Raji (cell line): Measurements from ENCODE around the gene RNF144A.

ENCODE experiments used
- POLR2A ChIP-seq: IDR thresholded peaks from 2 replicates; pipeline ENCODE4 v1.6.1; 2011; ENCODE audit warnings: low read depth, low read length, control low read depth; ENCODE audit not compliant: insufficient read depth

The RNF144A gene

DNA sequence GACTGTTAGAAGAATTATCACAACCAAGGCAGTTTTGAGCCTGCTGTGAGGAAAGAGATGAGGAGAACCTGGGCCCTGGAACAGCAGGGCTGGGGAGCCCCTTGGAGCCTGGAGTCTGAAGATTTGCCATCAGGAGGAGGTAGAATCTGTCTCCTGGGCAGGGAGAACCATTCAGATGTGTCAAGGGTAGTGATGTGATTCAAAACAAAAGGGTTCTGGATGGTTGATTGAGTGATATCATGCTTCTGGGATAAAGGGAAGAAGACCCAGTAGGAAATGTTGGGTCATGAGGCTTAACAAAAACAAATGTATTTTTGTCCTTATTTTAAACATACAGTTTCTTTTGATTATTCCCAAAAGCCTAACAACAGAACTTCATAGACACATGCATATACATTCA is 28.6 kb downstream of the RNF144A start:
- TF ChIP-seq POLR2A, result no peak

DNA sequence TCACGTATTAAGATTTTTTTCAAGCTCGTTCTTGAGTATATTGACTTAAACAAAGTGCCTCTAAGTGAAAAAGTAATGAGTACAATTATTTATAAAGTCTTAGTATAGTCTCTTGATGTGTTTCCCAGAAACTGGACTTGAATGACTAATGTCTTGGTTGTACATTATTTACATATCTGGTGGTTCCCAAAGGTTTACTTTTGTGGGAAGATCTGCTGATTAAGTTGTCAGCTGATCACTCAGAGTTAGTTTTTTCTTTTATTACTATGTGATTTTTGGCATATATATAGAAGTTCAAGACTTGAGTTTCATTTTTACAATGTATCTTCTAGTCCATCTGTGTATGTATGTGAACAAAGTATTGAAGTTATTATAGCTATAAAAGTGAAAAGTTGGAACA is 29.5 kb downstream of the RNF144A start:
- no peak for TF ChIP-seq POLR2A

DNA sequence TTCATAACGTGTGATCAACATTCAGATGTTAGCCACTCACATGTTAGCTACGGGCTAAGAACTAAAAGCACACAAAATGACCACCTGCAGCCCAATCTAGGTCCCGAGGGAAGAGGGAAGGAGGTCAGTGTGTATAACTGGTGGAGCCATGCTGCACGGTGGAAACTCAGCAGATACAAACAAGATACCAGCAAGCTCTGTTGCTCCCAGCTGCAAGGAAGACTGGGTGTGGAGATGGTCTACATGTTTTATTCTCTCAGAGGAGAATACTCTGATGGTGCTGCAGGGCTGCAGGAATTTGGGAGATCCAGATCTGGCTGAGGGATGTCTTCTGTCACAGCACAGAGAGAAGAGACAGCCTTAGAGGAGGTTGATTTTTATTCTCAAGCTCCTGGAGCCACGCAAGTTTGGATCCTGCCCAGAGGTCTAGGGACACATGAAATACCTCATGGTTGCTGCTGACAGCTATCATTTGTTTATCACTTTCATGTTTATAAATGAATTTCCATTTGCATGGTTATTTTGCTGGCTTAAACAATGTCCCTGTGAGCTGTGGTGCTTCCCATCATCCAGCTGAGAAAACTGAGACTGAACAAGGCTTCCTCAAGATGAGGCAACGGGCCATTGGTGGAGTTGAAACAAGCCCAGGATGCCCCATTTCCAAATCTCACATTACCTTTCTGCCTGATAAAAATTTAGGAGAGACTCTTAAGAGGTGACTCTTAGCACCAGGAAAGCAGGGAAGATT is 30.9 kb downstream of the RNF144A start:
- TF ChIP-seq POLR2A, result no peak

DNA sequence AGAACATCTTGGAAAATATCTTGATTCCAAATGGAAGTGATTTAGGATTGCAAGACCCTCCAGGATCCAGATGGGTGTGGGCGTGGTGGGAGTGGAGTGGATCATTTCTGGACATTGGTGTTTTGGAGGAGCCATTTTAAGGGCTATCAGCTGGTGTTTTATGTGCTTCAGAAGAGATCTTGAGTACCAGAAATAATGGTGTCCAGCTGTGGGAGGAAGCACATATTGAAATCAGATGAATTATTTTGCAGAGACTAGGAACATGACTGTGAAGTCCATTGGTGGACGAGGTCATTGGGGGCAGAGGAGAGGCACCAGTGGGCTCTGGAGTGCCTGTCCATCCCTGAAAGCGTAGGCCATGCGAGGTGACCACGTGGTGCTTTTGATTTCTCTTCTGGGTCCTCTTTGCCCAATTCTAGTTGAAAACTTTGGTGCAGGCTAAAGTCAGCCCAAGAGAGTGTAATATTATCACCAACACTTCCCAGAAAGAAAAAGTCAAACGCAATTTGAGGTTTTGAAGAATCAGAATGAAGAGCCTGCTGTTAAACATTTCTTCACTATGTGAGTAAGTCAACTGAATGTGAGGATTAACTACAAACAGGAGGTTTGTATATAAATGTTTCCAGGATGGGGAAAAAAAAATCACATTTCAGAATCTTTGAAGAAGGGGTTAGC is 31.6 kb downstream of the RNF144A start:
- no peak for TF ChIP-seq POLR2A

DNA sequence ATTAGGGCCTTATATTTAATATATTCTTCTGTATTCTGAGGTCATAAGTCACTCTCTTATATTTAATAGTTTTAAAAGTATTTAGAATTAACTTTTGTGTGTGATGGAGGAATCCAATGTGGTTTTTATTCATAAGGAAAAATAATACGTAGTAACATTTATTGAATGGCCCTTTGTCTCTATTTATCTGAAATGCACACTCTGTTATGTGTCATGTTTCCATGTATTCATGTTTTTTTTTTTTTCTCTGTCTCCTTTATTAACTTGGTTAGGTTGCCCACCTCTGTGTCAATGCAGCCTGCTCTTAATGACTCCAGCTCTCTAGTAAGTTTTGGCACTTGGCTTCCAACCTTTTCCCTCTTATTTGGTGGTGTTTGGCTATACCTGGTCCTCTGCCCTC is 33.8 kb downstream of the RNF144A start:
- no peak for TF ChIP-seq POLR2A

DNA sequence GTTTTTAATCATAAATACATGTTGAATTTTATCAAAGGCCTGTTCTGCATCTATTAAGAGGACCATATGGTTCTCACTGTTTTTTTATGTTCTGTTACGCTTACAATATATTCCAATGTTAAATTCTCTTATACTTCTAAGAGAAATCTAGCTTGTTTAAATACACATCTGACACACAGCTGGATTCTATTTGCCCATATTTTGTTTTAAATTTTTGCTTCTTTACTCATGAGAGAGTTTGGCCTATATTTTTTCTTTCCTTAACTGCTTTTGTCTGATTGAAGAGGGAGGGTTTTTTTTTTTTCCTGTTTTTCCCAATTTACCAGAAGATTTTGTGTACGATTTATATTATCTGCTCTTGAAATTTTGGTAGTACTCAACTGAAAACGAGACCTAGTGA is 34.9 kb downstream of the RNF144A start:
- no peak for TF ChIP-seq POLR2A

DNA sequence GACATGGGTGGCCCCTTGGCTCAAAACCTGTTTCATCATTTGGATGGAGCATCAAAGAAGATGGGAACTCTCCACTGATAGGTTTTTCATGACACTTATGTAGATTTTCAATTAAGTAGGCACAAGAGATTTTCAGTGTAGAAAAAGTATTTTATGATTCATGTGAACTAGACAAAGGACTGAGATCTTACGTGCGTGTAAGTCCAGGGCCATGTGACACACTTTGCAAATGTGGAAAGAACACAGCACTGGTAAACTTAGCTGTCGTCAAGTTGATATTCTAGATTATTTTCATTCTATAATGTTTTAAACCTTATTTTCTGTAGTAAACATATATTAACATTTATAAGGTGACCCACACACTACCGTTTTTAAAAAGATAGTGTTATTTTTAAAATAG is 37.4 kb downstream of the RNF144A start:
- TF ChIP-seq POLR2A, result no peak

DNA sequence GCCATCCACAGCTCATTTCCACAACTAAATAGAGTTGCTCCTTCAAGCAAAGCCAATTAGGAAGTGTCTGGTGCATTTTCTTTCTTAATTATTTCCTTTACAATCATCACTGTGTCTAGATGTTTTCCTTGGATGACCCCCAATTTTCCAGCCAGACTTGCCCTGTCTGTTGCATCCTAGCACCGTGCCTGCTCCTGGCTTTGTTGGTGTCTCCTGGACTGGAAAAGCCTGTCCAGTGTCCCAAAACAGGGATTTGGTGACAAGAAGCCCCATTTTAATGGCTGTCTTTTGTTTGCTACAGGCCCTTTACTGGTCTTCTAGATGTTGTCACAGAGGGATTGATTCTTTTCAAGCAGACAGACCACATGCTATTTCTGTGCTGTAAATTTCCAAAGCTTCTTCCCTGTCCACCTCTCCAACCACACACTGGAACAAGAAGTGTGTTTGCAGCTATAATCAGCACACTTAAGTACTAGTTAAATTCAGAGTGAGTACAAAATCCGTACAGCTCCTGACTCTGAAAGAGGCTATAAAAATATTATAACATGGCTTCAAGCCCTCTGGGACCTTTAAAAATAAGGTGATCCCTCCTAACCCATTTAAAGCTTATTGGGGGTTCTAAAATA is 38.4 kb downstream of the RNF144A start:
- no peak for TF ChIP-seq POLR2A

DNA sequence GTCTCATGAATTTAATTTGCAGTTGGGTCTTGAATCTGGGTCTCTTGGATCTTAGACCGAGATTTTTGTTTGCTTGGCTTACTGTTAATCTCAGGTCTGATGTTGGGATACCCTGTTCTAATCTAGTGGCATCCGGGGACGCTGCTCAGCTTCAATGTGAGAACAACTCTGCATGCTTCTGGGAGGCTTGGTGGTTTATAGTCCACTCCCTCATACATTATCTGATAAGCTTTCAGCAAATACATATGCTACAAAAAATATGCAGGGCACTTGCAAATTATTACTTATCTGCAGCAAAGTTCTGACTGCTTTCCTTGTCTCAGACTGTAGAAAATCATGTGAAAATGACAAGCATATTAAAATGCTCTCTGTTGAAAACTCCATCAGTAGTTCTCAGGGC is 39.4 kb downstream of the RNF144A start:
- TF ChIP-seq POLR2A, result no peak

DNA sequence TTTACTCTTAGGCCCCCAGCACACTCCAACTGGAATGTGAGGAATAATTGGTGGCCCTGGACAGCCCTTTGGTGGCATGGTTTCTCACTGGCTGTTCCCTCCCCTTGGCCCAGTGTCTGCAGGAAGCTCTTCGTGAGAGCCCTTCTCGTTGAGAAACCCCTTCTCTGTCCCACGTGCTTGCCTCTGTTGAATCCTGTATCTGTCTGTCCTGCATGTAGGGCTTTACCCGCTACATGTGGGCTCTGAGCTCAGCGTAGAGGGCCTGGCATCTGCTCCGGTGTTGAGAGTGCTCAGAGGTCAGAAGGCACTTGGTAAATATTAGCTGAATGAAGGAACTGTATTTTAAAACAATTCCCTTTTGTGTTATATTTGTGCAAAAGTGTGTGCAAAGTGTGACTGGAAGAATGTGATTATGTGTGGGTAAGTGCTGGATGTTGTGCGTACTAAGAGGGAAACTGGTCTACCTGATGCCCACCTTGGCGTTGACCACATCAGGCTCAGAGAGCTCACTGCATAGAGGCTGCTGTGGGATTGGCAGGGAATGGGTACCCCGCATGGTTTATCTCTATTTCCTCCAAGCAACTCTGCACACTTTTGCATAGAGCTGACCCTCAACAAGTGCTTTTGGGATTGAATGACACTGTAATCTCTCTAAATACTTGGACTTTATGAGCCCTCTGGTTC is 40.0 kb downstream of the RNF144A start:
- no peak for TF ChIP-seq POLR2A

DNA sequence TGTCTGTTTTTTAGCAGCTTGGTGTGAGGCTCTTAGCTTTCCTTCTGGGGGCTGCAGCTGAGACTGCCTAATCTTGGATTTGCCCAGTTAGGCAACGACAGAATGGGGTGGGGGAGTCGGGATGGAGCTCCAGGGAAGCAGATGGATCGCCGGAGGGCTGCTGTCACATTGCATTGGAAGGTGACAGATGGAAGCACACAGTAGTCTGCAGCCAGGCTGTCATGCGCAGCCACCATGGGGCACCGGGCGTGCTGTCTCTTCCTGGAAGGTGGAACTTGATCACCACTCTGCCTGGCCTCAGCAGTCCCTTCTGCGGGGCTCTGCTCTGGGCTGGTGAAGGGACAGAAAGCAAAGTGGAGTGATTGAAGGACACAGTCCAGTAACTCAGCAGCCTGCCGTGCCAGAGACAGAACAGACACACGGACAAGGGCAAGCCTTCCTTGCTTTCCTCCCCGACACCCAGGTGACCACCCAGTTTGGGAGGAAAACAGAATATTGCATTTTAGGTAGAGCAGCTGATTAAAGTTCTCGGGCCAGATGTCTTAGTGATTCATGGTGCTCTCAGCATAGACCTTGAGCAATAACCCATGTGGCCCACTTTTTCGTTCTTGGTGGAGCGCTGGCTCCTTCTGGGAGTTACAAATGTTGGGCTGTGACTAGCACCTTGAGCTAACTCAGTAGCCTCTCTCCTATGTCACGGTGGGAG is 40.9 kb downstream of the RNF144A start:
- TF ChIP-seq POLR2A, result no peak

DNA sequence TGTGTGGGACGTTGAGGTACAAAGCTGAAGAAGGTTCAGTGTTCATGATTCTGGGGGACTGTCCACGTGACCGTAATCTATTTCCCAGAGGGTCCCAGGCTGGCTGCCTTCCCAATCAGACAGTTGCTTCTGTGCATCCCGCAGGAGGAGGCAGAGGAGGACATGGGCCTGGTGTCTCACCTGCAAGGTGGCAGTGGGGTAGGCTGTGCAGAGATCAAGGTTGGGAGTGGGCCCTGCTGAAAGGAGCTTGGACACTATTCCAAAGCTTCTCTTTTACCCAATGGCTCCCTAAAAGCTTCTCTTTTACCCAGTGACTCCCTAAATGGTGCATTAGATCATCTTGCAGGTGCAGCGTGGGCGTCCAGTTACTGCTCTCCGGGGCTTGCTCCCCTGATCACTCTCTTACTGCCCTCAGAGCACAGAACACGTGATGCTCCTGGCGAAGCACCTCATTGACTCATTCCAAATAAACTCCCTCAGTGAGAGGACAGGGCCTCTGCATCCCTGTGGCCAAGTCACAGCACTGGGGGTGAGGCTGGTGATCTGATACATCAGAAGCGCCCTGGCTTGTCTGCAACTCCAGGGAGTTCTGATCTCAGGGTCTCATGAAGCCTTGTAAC is 41.5 kb downstream of the RNF144A start:
- no peak for TF ChIP-seq POLR2A

DNA sequence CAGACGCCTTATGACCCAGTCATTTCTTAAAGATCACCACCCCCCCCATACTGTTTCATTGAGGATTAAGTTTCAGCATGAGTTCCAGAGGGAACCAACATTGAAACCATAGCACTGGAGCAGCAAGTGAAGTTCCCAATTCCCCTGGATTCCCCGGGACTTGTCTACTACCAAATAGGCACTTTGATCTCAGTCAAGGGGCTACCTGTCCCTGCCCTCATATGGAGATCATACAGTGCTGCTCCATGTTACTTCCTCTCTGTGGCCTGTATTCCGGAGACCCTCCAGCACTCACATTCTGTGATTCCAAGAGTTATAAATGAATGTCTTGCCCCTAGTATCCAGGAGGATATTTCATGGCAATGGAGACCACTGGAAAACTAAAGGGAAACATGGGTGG is 42.5 kb downstream of the RNF144A start:
- no peak for TF ChIP-seq POLR2A

DNA sequence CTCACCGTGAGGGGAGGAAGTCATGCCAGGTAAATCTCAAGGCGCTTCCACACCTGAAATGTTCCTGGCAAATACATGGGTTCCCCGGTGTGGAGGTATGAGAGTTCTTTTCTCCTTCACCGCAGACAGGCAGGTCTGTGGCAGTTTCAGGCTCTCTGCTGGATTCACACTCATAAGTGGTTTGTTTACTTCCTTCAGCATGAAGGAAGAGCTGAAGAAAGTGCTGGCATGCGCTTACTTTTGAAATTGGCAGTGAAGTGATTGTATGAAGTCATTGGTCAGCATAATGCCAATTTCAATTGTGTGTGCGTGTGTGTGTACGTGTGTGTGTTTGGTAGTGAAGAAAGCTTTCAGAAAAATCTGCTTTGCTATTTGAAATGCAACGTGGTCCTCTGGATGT is 43.4 kb downstream of the RNF144A start:
- TF ChIP-seq POLR2A, result no peak

DNA sequence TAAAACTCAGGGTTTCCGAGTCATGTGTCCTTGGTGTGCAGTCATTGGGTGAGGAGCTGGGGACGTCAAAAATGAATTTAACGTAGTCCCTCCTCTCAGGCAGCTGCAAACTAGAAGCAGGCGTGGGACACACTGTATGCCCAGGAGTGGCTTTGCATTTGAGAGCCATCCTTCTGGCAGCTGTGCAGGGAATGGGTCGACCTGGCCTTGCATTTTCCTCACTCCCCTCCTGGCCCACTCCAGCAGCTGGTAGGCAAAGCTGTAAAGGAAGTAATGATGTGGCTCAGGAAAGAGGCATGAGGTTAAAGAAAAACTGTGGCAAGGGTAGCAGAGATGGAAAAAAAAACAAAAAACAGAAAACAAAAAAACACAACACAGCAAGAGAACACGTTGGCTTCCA is 46.5 kb downstream of the RNF144A start:
- no peak for TF ChIP-seq POLR2A

DNA sequence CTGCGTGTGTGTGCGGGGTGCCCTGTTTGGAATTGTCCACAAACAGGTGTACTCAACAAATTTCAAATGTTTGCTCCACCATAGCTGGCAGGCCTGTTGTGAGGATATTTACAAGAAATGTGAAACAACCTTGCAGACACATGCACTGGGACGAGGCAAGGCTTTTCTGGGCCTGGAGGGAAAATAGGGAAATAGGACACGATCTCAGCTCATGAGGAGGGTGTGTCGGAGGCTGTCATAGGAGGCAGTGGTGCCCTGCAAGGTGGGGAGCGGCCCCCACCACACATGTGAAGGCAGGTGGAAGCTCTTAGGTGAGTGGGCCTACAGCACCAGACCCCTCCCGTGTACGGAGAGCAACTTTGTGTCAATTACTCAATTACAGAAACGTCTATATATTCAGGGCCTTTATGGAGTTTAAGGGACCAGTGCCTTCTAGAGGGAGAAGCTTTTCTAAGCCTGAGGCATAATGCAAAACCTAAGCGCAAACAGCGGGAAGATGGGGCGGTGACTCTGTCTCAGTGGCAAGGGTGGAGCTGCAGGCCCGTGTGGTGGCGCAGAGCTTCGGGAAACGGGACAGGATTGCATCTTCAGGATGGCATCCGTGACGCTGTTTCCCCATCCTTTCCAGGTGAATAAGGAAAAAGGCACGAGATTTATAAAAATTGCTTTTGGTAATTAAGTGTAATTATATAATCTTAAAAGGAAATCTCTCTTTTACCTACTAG is 48.0 kb downstream of the RNF144A start:
- no peak for TF ChIP-seq POLR2A
